ENCODE data around the gene IVNS1ABP. TPM values are rescaled to one million over a fixed set of nuclear protein-coding genes. Genes with fewer than 3 reads are reported as not detected.

Gene IVNS1ABP
- total RNA-seq, 1 experiment from 2014 or later = 57.9 TPM

DNA sequence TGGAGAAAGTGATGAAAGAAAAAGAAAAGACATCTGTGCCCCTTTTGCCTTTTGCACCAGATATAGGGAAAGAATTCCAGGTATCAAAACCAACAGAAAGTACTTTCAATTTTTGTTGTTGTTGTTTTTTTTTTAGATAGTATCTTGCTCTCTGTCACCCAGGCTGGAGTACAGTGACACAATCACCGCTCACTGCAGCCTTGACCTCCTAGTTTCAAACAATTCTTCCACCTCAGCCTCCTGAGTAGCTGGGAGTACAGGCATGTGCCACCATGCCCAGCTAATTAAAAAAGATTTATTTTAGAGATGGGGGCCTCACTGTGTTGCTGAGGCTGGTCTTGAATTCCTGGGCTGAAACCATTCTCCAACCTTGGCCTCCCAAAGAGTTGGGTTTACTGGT lies 31.3 kb upstream of the IVNS1ABP start:
- intact Hi-C loops (cut with micrococcal nuclease) = loop anchor here (10.0 kb wide), 1 partner anchor 197 kb away; no protein-coding TSS in a partner anchor
- ATAC-seq (no peak), DNase-seq (ENCODE audit: low read depth, low spot score) (no peak)
- ChIA-PET CTCF (no interaction called here), RAD21 (ENCODE audit: low non-redundant PET in 1 of 2, low total read pairs in 2 of 2, uncharacterized antibody in 2 of 2, unreplicated experiment in 2 of 2) (no interaction called here), POLR2A (no interaction called here)
- Histone ChIP-seq H3K27ac (ENCODE audit: low read depth, low read length) (no peak overlapping the region), H3K4me1 (ENCODE audit: control insufficient read depth in 1 of 2, insufficient read depth in 2 of 2, low read length in 2 of 2) (no peaks in the 10 kb centered on the region), H4K20me1 (ENCODE audit: insufficient read depth) (no peaks in the 10 kb centered on the region), H3K9ac (ENCODE audit: low read length) (no peak overlapping the region), H3K9me2 (ENCODE audit: insufficient read depth) (no peaks in the 10 kb centered on the region), H2AFZ (ENCODE audit: low read depth, low read length, poor library complexity, severe bottlenecking) (no peak overlapping the region), H3K79me2 (ENCODE audit: insufficient read depth, low read length) (no peaks in the 10 kb centered on the region), H3K4me3 (replicated peaks in 1 of 2; ENCODE audit: low read depth in 1 of 2, low read length in 2 of 2) (no peak overlapping the region), H3K9me3 (ENCODE audit: control insufficient read depth in 1 of 2, insufficient read depth in 1 of 2, low read depth in 1 of 2, low read length in 2 of 2) (no peaks in the 10 kb centered on the region), H3K27me3 (ENCODE audit: insufficient read depth, low read length) (no peaks in the 10 kb centered on the region), H3K36me3 (ENCODE audit: control insufficient read depth in 1 of 2, insufficient read depth in 2 of 2, low read length in 2 of 2) (no peaks in the 10 kb centered on the region), H3K4me2 (ENCODE audit: low read length) (no peak overlapping the region)
- TF ChIP-seq RAD21 (IDR thresholded peaks at IDR 0.05; ENCODE audit: low read depth) (no peak), TCF7L2 (IDR thresholded peaks at IDR 0.05; ENCODE audit: borderline replicate concordance, extremely low read depth, insufficient read depth, insufficient read length) (no peak), FOSL1 (IDR thresholded peaks at IDR 0.05; ENCODE audit: low read depth) (no peak), SRF (IDR thresholded peaks at IDR 0.05; ENCODE audit: low read depth) (no peak), SP1 (IDR thresholded peaks at IDR 0.05; ENCODE audit: low read depth) (no peak), POLR2A (IDR thresholded peaks at IDR 0.05; ENCODE audit: borderline replicate concordance, extremely low read depth, insufficient read depth, insufficient read length) (no peak), CEBPB (IDR thresholded peaks at IDR 0.05; ENCODE audit: low read depth) (no peak), EZH2phosphoT487 (IDR thresholded peaks at IDR 0.05; ENCODE audit: borderline replicate concordance) (no peak), ZNF274 (IDR thresholded peaks at IDR 0.05; ENCODE audit: low read depth, low read length) (no peak), ATF3 (IDR thresholded peaks at IDR 0.05) (no peak), SIN3A (IDR thresholded peaks at IDR 0.05; ENCODE audit: low read depth) (no peak), ELF1 (IDR thresholded peaks at IDR 0.05; ENCODE audit: borderline replicate concordance, low read depth) (no peak), CBX3 (IDR thresholded peaks at IDR 0.05; ENCODE audit: low read depth) (no peak), ZFX (IDR thresholded peaks at IDR 0.05) (no peak), EGR1 (IDR thresholded peaks at IDR 0.05; ENCODE audit: low read depth) (no peak), POLR2AphosphoS5 (IDR thresholded peaks at IDR 0.05; ENCODE audit: low read depth, low read length) (no peak)
- TF ChIP-seq, protein P1, sequence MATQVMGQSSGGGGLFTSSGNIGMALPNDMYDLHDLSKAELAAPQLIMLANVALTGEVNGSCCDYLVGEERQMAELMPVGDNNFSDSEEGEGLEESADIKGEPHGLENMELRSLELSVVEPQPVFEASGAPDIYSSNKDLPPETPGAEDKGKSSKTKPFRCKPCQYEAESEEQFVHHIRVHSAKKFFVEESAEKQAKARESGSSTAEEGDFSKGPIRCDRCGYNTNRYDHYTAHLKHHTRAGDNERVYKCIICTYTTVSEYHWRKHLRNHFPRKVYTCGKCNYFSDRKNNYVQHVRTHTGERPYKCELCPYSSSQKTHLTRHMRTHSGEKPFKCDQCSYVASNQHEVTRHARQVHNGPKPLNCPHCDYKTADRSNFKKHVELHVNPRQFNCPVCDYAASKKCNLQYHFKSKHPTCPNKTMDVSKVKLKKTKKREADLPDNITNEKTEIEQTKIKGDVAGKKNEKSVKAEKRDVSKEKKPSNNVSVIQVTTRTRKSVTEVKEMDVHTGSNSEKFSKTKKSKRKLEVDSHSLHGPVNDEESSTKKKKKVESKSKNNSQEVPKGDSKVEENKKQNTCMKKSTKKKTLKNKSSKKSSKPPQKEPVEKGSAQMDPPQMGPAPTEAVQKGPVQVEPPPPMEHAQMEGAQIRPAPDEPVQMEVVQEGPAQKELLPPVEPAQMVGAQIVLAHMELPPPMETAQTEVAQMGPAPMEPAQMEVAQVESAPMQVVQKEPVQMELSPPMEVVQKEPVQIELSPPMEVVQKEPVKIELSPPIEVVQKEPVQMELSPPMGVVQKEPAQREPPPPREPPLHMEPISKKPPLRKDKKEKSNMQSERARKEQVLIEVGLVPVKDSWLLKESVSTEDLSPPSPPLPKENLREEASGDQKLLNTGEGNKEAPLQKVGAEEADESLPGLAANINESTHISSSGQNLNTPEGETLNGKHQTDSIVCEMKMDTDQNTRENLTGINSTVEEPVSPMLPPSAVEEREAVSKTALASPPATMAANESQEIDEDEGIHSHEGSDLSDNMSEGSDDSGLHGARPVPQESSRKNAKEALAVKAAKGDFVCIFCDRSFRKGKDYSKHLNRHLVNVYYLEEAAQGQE (IDR thresholded peaks at IDR 0.05; ENCODE audit: low read depth) = no peak
- BruUV-seq (replicated peaks) = no TSS peak

All from HCT116 (cell line).